Activated B cell treated with CpG ODN at 0.5 μM for 24 hours (primary cell): ENCODE data around the gene ZNF408. TPM values are rescaled to one million over a fixed set of nuclear protein-coding genes. Genes with fewer than 3 reads are reported as not detected.
A peak's percentile ranks its signal among the peaks of the same experiment; 100 is the strongest.

ENCODE experiments used
- ATAC-seq: fragments of 200-7000 bp; cut with Tn5 transposase; one replicate; pipeline ENCODE4 v1.10.0; 2021; ENCODE audit warnings: low read depth, mild to moderate bottlenecking, moderate library complexity
- CTCF ChIA-PET: fragments of 350-600 bp; sonication (Branson Sonifier 250); formaldehyde crosslinking; loops from one replicate; lab custom pipeline; 2021; ENCODE audit warnings: antibody characterized with exemption; lab: Charles Lee
- POLR2A ChIA-PET: fragments of 350-600 bp; sonication (Branson Sonifier 250); formaldehyde crosslinking; loops from one replicate; lab custom pipeline; 2021; ENCODE audit warnings: antibody characterized with exemption; lab: Charles Lee
- DNase-seq: peaks from one replicate; pipeline ENCODE4 v3.0.0; 2022
- H3K27ac Mint-ChIP-seq: one replicate; pipeline ENCODE4 v1.8.0; 2020; ENCODE audit warnings: mixed read lengths
- H3K27me3 Mint-ChIP-seq: one replicate; pipeline ENCODE4 v1.8.0; 2021; ENCODE audit warnings: mixed read lengths
- H3K36me3 Mint-ChIP-seq: one replicate; pipeline ENCODE4 v1.8.0; 2021; ENCODE audit warnings: low read depth, mixed read lengths
- H3K4me1 Mint-ChIP-seq: one replicate; pipeline ENCODE4 v1.8.0; 2021; ENCODE audit warnings: mixed read lengths
- H3K4me3 Mint-ChIP-seq: one replicate; pipeline ENCODE4 v1.8.0; 2020; ENCODE audit warnings: mild to moderate bottlenecking, mixed read lengths
- H3K9me3 Mint-ChIP-seq: one replicate; pipeline ENCODE4 v1.8.0; 2020; ENCODE audit warnings: mixed read lengths
- CTCF ChIP-seq: fragments of 200-600 bp; IDR thresholded peaks from one replicate; pipeline ENCODE4 v1.8.0; 2022; ENCODE audit warnings: antibody characterized with exemption, mild to moderate bottlenecking
- intact Hi-C: fragments of 100-400 bp; cut with micrococcal nuclease; formaldehyde crosslinking; loops from one replicate; pipeline ENCODE4 v1.15.1; 2024
- total RNA-seq: library from RNA; stranded (reverse); gene quantifications from 2 replicates; pipeline ENCODE4 v1.2.3, GENCODE V29; 2022

ZNF408 gene
- 15.6 and 16.1 TPM in 2 replicates for total RNA-seq

GRCh38 chr11:46700241-46701077 is at the start of gene ZNF408, which contains the start of gene ARHGAP1:
ZNF408 (plus strand) TSS chr11:46701031; CDS start chr11:46701048, 17 bp downstream.
ARHGAP1 (minus strand) TSS chr11:46700619; CDS start chr11:46696107, 4,512 bp downstream.
- peaks cover 51% of the 10 kb centered on the region for H3K4me1 Mint-ChIP-seq

GRCh38 chr11:46655631-46656030 is 45.2 kb upstream of the ZNF408 start:
- ATAC-seq (no peak), DNase-seq (no peak)
- H3K4me1 Mint-ChIP-seq: no peaks in the 10 kb centered on the region
- intact Hi-C loops: no loop called here
- TF ChIP-seq CTCF: no peak
- H3K9me3 Mint-ChIP-seq: no peaks in the 10 kb centered on the region
- POLR2A ChIA-PET: no interaction called here
- CTCF ChIA-PET: no interaction called here
- no peak overlapping the region for H3K4me3 Mint-ChIP-seq
- no peak overlapping the region for H3K27ac Mint-ChIP-seq
- no peaks in the 10 kb centered on the region for H3K27me3 Mint-ChIP-seq
- H3K36me3 Mint-ChIP-seq: peaks cover 75% of the 10 kb centered on the region

More at GRCh38 chr11:46700241-46701077, at the start of gene ZNF408, which contains the start of gene ARHGAP1:
- ATAC-seq: peak; percentile 87
- TF ChIP-seq CTCF: no peak
- POLR2A ChIA-PET: interaction anchor here (0.6 to 1.7 kb wide), 12 partner anchors 11 to 1015 kb away, joined by 3 to 16 read pairs (median 5); partner anchors contain the start of genes AGBL2, AMBRA1, ATG13 and CSTPP1
- H3K27ac Mint-ChIP-seq: peak within 1 kb of the TSS; percentile 95
- peak; percentile 96 for DNase-seq
- H3K27me3 Mint-ChIP-seq: no peaks in the 10 kb centered on the region
- intact Hi-C loops: loop anchor here (1.0 to 10.0 kb wide), 14 partner anchors 83 to 1756 kb away; partner anchors contain the start of genes ACP2, AMBRA1, ATG13 and CKAP5
- CTCF ChIA-PET: interaction anchor here (0.8 kb wide), 1 partner anchor 548 kb away, joined by 3 read pairs; the partner anchor contains the start of gene ACP2
- peak within 1 kb of the TSS; percentile 99 for H3K4me3 Mint-ChIP-seq
- H3K36me3 Mint-ChIP-seq: peaks cover 61% of the 10 kb centered on the region
- no peaks in the 10 kb centered on the region for H3K9me3 Mint-ChIP-seq

- intact Hi-C loops: no loop called here
- H3K27me3 Mint-ChIP-seq: no peaks in the 10 kb centered on the region
- no peaks in the 10 kb centered on the region for H3K9me3 Mint-ChIP-seq
- CTCF ChIA-PET: no interaction called here
- ATAC-seq: no peak
- TF ChIP-seq CTCF: no peak
- no peaks in the 10 kb centered on the region for H3K4me1 Mint-ChIP-seq
- no peak overlapping the region for H3K4me3 Mint-ChIP-seq
- POLR2A ChIA-PET: interaction anchor here (0.6 kb wide), 1 partner anchor 9 kb away, joined by 3 read pairs; no protein-coding TSS in a partner anchor
- no peak overlapping the region for H3K27ac Mint-ChIP-seq
- peaks cover 72% of the 10 kb centered on the region for H3K36me3 Mint-ChIP-seq
- DNase-seq: no peak
These were observed 43.6 kb upstream of the ZNF408 start for GRCh38 chr11:46657186-46657585.

- POLR2A ChIA-PET: no interaction called here
- no peak overlapping the region for H3K27ac Mint-ChIP-seq
- H3K36me3 Mint-ChIP-seq: peaks cover 72% of the 10 kb centered on the region
- no peaks in the 10 kb centered on the region for H3K4me1 Mint-ChIP-seq
- no peaks in the 10 kb centered on the region for H3K9me3 Mint-ChIP-seq
- H3K27me3 Mint-ChIP-seq: no peaks in the 10 kb centered on the region
- CTCF ChIA-PET: no interaction called here
- no peak for ATAC-seq
- H3K4me3 Mint-ChIP-seq: no peak overlapping the region
- no peak for DNase-seq
- intact Hi-C loops: no loop called here
- TF ChIP-seq CTCF: no peak
These were observed 42.6 kb upstream of the ZNF408 start for GRCh38 chr11:46658259-46658658.

- DNase-seq (no peak), ATAC-seq (no peak)
- TF ChIP-seq CTCF: no peak
- ChIA-PET CTCF (no interaction called here), POLR2A (no interaction called here)
- Mint-ChIP-seq H3K9me3 (no peaks in the 10 kb centered on the region), H3K27me3 (no peaks in the 10 kb centered on the region), H3K36me3 (peaks cover 80% of the 10 kb centered on the region), H3K27ac (no peak overlapping the region), H3K4me1 (no peaks in the 10 kb centered on the region), H3K4me3 (no peak overlapping the region)
- intact Hi-C loops: no loop called here
These were observed 40.9 kb upstream of the ZNF408 start for GRCh38 chr11:46659908-46660307.
